HG02759 (cell line): ENCODE data around the gene MRAS.
A peak's percentile ranks its signal among the peaks of the same experiment; 100 is the strongest.

ENCODE experiments used
- ATAC-seq: cut with Tn5 transposase; IDR thresholded peaks from one replicate; pipeline ENCODE4 v1.9.1; 2021; ENCODE audit warnings: mild to moderate bottlenecking, moderate library complexity; ENCODE audit not compliant: unreplicated experiment

MRAS gene

DNA sequence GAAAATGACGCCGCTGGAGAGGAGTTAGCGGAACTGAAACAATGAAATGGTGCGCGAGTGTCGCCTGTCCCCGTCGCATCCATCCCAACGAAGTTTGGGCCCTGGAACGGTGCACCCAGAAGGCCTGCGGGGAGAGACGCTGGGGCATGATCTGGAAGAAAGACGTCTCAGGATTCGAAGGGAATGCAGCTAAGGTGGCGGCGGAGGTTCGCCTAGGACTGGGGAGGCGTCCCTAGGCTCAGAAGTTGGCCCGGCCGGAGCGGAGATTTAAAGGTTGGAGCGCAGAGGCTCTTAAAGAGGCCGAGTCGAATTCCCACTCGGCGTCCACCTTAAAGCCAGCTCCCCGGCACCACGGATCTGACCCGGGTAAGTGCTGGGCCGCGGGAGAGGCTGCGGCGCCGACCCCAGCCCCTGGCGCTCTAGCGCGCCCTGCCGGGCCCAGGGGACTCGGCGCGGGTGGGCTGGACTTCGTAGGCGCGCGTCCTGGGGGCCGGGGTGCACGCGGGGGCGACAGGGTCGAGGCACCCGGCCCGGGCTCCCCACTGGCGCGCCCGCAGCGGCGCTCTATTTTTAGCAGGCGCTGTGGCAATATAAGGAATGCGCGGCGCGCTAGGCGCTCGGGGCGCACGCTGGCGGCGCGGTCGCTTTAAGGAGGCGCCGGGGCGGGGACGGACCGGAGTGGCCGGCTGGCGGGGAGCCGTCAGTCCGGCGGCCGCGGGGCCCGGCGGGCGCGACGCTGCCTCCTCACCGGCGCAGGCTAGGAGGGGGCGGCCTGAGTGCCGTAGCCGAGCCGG lies at the start of gene MRAS:
TSS of gene MRAS (plus strand) at position 620 of the 794 bp plus-strand sequence. CDS start 24,305 bp downstream, outside the sequence.
- ATAC-seq: peak; percentile 45

DNA sequence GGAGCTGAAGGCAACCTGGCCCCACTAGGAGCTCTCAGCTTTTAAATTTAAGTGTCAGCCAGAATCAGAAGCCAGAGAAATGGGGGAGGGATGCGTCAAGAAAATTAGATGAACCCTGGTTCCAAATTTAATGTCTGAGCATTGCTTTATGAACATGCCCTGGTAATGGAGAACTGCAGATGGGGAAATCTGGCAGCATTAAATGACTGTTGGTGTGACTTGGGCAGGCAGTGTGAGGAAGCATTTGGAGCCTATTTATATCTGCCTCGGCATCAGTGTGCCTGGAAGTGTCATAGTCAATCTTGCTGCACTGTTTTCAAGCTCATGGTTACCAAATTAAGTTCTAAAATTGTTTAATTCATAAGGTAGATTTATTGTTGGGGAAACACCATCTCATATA lies 47.7 kb upstream of the MRAS start:
- ATAC-seq: no peak

DNA sequence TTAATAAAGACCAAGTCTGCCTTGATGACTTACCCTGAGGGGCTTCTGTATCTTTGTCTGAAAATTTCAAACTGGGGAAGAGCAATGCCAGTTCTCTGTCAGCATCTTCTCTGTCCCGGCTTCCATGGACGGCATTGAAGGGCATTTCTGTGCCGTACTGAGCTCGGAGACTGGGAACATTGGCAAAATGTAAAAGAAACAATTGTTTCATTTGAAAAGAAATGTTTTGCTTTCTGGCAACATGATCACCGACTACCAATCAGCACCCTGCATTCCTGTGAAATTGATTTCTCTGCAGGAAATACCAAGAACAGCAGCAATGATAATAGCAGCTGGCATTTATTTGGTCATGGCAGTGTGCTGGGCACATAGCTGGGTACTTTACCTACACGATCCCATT lies 44.9 kb upstream of the MRAS start:
- no peak for ATAC-seq

DNA sequence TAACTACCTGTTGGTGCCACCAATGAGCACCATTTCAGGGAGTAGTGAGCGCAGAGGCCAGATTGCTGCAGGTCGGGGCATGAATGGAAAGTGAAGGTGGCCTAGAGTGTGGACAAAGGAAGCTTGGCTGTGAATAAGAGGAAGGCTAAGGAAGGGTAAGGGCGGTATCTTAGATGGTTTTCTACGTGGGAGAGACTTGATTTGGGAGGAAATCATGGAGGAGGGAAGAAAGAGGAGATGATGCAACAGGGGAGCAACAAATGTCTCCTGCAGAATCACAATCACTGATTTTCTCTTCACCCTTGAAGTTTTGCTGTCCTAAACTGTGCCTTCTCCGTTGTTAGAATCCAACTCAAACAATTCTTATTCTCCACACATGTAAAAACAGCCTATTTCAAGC lies 40.5 kb upstream of the MRAS start:
- no peak for ATAC-seq

DNA sequence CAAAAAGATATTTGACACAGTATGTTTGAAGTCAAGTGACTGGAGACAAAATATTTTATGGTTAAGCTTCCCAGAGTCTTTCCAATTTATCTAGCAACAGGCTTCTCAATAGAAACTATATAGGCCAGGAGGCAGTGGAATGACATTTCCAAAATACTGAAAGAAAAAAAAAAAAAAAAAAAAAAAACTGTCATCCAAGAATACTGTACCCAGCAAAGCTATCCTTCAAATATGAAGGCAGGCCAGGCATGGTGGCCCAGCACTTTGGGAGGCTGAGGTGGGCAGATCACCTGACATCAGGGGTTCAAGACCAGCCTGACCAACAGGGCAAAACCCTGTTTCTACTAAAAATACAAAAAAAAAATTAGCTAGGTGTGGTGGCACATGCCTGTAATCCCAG lies 39.6 kb upstream of the MRAS start:
- ATAC-seq: no peak

DNA sequence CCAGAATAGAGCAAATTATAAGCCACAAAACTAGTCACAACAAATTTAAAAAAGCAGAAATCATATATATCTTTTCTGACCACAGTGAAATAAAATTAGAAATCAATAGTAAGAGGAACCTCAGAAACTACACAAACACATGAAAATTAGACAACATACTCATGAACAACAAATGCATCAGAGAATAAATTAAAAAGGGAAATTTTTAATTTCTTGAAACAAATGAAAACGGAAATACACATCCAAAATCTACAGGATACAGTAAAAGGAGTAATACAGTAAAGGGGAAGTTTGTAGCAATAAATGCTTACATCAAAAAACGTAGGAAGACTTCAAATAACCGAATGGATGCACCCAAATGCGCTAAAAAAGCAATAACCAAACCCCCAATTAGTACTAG lies 37.9 kb upstream of the MRAS start:
- ATAC-seq: no peak

DNA sequence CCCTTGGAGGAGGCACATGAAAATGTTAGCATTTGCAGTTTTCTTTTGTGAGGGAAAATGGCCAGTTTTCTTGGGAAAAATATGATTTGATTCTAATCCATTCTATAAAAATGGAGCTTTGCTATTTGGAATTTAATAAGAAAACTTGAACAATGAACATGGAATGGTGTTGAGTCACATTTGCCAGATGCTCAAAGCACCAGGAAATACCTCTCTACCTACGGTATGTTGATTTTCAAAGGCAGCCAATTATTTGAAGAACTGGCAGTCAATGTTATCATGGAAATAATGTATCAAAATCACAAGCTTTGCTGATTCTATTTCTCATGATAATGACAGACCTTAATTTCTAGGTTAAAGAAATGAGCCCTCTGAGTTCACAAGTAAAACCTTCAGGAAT lies 33.6 kb upstream of the MRAS start:
- ATAC-seq: no peak

DNA sequence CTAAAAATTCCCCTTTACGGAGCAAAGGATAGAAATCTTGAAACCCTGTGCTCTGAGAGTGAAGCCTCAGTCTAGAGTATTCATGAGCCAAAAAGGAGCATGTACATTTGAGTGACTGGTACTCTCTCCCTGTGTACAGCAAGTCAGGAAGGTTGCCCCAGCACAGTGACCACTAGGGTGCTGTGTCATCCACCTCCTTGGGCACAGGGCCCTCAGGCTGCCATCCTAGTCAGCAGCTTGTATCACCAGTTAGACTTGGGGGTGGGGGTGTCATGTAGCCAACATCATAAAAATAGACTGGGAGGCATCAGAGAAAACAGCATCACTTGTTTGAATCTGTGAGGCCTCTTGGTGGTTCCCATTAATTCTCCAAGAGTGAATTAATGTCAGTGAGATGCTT lies 30.7 kb upstream of the MRAS start:
- no peak for ATAC-seq

DNA sequence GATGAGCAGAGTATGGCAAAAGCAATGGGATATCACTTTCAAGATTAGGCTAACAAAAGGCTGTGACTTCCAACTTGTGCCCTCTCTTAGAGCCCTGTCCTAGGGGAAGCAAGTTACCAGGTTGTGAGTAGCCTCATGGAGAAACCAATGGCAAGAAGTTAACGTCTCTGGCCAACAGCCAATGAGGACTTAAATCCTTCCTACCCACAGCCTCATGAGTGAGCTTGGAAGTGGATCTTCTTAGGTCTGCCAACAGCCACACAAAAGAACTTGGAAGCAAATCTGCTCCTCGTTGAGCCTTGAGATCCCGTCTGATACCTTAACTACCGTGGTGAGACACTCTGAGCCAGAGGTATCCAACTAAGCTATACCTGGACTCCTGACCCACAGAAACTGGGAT lies 24.4 kb upstream of the MRAS start:
- ATAC-seq: no peak

DNA sequence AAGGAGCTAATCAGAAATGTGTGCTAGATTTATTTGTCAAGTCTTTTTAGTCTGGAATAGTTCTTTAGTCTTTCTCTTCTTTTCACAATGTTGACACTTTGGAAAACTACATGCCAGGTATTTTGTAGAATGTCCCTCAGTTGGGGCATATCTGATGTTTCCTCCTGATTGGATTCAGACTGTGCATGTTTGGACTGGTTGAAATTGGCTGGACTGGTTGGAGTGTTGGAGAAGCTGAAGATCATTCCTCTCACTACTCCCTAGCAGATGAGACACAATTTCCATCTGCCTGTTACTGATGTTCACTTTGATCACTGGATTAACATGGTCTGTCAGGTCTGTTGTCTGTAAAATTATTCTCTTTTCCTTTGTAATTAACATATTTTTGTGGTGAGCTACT lies 22.4 kb upstream of the MRAS start:
- no peak for ATAC-seq

DNA sequence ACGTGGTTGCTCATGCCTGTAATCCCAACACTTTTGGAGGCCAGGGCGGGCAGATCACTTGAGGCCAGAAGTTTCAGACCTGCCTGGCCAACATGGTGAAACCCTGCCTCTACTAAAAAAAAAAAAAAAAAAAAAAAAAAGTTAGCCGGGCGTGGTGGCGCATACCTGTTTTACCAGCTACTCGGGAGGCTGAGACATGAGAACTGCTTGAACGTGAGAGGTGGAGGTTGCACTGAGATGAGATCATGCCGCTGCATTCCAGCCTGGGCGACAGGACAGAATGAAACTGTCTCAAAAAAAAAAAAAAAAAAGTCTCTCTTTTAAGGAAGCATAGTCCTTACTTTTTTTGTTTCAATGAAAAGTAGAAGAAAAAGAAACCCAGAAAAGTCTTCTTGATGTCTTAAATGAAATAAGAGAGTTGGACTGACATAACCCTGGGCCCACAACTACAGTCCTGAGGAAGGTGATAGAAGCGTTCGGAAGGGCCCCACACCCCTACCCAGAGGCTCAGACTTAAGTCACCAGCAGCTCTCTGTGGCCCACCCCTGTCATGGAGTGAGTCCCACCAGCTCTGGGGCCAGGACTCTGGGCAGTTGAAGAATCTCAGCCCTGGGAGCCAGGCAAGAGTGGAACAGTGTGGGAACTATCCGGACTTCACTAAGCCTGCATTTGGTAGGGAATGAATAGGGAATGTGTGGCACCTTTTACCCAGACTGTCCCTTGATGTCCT lies 21.3 kb upstream of the MRAS start:
- ATAC-seq: no peak

DNA sequence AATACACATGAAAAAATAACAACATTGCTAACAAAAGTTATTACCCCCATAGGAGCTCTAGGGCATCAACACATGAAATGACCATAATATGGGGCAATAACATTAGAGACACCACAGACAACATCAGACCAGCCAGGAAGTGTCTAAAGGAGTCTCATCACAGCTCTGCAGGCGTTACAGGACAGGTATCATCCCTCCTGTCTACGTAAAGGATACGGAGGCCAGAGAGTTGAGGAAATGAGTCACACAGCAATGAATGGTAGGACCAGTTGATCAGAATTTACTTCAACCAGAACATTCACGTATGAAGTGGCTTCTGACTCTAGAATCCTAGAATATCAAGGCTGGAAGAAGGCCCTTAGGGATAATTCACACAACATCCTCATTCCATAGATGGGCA lies 20.5 kb upstream of the MRAS start:
- no peak for ATAC-seq

DNA sequence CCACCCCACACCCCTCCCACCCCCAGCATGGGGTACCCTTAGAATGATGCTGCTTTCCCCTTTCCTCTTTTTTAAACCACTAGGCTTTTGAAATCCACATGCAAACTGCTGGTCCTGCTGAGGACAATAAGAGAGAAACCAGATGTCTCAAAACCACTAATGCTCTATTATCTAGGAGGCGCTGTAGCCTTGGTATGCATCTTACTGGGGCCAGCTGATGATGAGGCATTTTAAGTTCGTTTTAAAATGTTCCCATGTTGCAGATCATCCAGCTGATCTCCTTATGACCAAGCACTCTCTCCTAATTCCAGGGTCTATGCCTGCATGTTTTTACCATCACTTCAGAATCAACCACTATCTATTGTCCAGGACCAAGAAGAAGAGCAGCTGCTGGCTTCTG lies 20.0 kb upstream of the MRAS start:
- ATAC-seq: no peak

DNA sequence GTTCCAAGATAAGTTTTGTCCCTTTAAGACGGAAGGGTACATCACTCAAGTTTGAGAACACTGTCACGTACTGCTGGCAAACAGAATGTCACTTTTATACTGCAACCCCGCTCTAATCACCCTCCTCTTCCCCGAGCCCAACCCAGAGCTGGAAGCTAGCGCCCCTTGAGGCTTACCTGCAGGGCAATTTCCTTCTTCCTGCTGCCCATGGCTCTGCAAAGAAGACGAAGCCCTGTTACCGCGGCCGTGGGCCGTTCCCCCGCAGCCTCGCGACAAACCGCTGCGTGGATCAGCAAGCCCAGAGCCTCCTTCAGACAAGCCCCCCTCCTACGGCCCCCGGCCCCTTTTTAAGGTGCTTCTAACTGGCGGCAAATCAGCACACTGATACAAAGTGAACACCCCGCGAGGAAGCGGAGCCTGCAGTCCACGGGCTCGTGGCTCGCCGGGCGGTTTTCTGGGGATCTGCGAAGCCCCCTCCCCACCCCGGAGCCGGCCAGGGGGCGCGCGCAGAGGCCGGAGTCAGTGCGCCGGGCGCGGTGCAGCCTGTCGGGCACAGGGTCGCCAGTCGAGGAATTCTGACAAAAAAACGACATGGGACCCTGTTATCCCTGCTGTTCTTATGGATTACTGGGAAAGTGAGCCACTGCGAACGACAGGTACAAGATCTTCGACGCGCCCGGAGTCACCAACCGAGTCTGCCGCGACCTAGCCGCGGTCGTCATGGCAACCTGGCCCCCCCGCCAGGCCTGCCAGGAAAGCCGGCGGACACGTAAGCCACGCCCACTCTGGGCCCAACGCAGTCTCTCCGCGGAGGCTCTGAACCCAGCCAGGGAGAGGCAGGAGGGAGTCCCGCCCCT lies 19.0 kb upstream of the MRAS start, which contains the start of gene NME9:
TSS of gene NME9 (minus strand) at position 725 of the 857 bp plus-strand sequence. CDS start at position 209, 516 bp downstream.
- ATAC-seq: peak; percentile 80

DNA sequence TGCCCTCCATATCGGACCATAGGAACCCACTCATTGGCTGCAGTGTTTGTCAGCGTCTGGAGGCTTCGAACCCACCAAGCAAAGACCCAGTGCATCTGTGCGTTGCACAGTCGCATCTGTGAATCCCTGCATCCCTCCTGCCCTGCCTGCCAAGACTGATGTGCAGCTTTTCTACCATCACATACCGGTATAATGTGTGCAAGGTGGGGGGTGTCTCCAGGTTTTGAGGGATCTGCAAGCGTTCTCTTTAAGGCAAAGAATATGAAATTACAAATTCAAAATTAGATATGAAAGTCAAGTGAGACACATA lies 18.4 kb upstream of the MRAS start:
- ATAC-seq: no peak

DNA sequence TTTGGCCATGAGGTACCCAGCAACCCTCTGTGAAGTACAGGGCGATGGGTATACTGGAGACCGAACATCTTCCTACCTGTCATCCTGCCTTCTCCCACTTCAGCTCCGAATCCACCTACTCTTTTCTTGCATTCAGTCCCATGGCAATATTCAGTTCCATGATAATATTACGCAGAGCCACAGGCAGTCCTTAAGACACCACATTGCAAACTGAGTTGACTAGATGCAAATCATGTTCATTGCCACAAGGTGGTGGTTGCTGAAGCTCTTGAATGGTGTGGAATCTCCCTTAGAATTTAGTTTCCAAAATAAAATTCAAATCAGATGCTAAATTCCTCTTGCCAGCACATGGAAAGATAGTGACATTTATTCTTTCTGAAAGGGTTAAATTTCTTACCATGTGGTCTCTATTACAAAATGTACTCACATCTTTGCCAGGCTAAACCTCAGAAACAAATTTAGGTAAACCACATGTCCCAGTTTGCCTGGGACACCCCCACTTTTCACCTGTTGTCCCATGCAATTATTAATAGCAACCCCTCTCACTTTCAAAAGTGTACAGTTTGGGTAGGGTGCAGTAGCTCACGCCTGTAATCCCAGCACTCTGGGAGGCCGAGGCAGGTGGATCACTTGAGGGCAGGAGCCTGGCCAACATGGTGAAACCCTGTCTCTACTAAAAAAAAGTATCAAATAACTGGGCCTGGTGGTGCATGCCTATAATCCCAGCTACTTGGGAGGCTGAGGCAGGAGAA lies 17.1 kb upstream of the MRAS start:
- no peak for ATAC-seq

DNA sequence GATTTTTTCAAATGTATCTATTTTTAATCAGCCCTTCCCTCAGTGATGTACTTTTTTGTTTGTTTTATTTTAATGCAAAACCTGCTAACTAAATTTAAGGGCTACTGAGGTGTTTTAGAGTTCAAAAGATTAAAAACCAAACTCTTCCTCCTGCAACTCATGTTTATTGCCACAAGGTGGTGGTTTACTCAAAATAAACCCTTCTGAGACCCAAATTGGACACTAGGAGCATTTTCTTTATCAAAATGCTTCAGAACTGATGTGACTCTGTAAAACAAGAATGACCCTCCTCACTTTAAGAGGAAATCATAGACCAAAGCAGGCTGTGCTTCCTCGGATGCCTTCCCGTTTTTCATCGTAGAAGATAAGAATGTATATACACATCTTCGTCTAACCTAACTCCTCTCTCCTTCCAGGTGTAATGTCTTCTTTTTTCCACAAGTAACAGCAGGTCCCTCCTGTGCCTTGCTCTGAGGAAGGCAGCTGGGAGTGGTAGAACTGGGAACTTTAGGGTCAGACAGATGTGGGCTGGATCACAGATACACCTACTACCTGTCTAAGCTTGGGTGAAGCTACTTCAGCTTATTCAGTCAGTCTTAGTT lies 15.8 kb upstream of the MRAS start:
- no peak for ATAC-seq

DNA sequence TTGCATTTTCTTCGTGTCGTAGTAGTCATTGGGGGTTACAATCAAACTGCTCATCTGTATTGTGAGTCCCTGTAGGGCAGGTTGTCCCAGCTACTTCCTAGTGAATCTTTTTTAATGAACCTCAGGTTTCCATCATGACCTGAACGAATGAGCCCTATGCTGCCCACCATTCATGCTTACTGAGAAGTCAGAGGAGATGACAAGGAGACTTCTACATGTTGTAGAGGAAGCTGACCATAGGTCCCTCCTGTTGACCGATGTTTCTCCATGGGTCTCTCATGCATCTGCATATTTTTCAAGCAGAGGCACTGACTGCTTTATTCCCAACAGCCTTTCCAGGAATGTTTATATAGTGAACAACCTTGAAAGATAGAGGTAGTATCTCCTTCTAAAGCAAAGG lies 13.8 kb upstream of the MRAS start:
- no peak for ATAC-seq

DNA sequence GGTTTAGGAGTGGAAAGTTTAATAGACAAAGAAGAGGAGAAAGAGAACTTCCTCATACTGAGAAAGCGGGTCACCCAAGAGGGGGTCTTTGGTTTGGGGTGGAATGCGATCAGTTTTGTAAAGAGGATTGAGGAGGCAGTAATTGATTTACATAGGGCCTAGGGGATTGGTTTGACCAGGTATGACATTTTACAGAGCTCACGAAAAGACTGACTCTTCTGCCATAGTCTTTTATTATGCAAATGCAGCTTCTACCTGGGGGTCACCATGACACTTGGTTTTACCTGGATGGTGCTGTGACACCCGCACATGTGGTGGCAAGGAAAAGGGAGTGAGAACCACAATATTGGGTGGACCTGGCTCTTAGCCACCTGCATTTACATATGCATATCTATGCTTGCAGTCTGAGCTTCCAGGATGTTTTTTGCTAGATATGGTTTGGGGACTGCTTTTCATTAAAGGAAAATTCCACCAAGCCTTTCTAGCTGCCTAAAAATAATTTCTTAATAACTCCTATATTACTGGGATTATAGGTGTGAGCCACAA lies 11.9 kb upstream of the MRAS start:
- ATAC-seq: no peak

DNA sequence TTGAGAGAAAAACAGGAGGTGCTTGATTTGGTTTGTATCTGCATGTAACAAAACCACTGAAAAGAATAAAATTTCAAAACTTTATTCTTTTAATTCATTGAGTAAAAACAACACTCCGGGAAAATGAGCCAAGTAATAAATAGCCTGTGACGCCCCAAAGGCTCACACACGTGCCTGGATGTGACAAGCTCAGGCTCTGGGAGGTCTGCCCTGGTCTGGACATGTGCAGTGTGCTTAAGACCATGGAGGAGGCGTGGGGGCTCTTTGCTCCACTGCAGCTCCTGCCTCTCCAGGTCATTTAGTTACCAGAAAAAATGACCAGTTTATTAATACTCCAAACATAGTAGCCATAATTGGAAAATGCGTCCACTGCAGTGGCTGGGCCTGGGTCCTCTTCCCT lies 10.1 kb upstream of the MRAS start:
- ATAC-seq: no peak
